Spleen (tissue), 13 donors: ENCODE results near the gene NAT8L. TPM values are rescaled to one million over a fixed set of nuclear protein-coding genes. Genes with fewer than 3 reads are reported as not detected.

ENCODE experiments used
- DNase-seq: peaks from one replicate; pipeline ENCODE4 v3.0.0-alpha.2; 2020
- H3K27ac ChIP-seq, 8 donors: fragments of 200-600 bp; sonication (generic) in 7 of 8; 1 replicate in 4 of 8; 2 replicates in 4 of 8; pipeline versions ENCODE4 v1.5.0 to v1.8.0; 2016 to 2021; ENCODE audit warnings: inconsistent platforms in 4 of 8, mild to moderate bottlenecking in 4 of 8, moderate library complexity in 1 of 8
- H3K27me3 ChIP-seq, 7 donors: fragments of 200-600 bp; sonication (generic) in 6 of 7; replicated peaks in 1 of 7; 1 replicate in 4 of 7; 2 replicates in 3 of 7; pipeline versions ENCODE4 v1.5.0 to v1.8.0; 2016 to 2021; ENCODE audit warnings: inconsistent platforms in 3 of 7, mild to moderate bottlenecking in 1 of 7
- H3K36me3 ChIP-seq, 6 donors: fragments of 200-600 bp; sonication (generic) in 5 of 6; 1 replicate in 4 of 6; 2 replicates in 2 of 6; pipeline versions ENCODE4 v1.5.0 to v1.8.0; 2016 to 2021; ENCODE audit warnings: inconsistent platforms in 2 of 6
- H3K4me1 ChIP-seq, 6 donors: fragments of 200-600 bp; sonication (generic) in 5 of 6; 1 replicate in 3 of 6; 2 replicates in 3 of 6; pipeline versions ENCODE4 v1.5.0 to v1.8.0; 2016 to 2021; ENCODE audit warnings: inconsistent platforms in 3 of 6
- H3K4me3 ChIP-seq, 8 donors: fragments of 200-600 bp; sonication (generic) in 7 of 8; 1 replicate in 4 of 8; 2 replicates in 4 of 8; pipeline versions ENCODE4 v1.5.0 to v1.8.0; 2016 to 2021; ENCODE audit warnings: inconsistent platforms in 4 of 8, mild to moderate bottlenecking in 4 of 8, moderate library complexity in 2 of 8
- H3K9me3 ChIP-seq, 8 donors: fragments of 200-600 bp; sonication (generic) in 7 of 8; 1 replicate in 4 of 8; 2 replicates in 4 of 8; pipeline versions ENCODE4 v1.5.0 to v1.8.0; 2016 to 2021; ENCODE audit warnings: inconsistent platforms in 4 of 8
- POLR2A ChIP-seq, 3 donors: fragments of 450-650 bp; IDR thresholded peaks; one replicate each; pipeline ENCODE4 v1.5.1; 2017; ENCODE audit warnings: antibody characterized with exemption in 3 of 3, mild to moderate bottlenecking in 1 of 3
- POLR2AphosphoS5 ChIP-seq, 3 donors: sonication (generic); formaldehyde crosslinking; IDR thresholded peaks; one replicate each; pipeline ENCODE4 v1.5.1; 2017; ENCODE audit warnings: antibody characterized with exemption in 3 of 3
- WGBS, 5 donors: extraction: QIAGEN DNeasy Blood & Tissue Kit in 3 of 5; methylation state at CpG; one replicate each; pipeline versions ENCODE4 v1.1.5 to v1.1.7; 2013 to 2018; 5-methylcytosine and 5-hydroxymethylcytosine counted together
- intact Hi-C: fragments of 100-400 bp; cut with DNase I; formaldehyde crosslinking; loops from one replicate; pipeline ENCODE4 v1.15.0; 2023; ENCODE audit warnings: low total_unique reads
- long read RNA-seq, 2 donors: transcript quantifications; one replicate each; lab custom pipeline, GENCODE V29; 2026
- polyA plus RNA-seq, 3 donors: library from polyadenylated mRNA; stranded (reverse); fragments of 200-250 nt; gene quantifications; one replicate each; pipeline ENCODE4 v1.2.1, GENCODE V29; 2013
- total RNA-seq, 7 donors: library from RNA; depleted of rRNA in 3 of 7; stranded (reverse); fragments of >200 nt in 3 of 7; fragmentation: NEBNext Ultra II Directional in 4 of 7; extraction: Animal tissue kit (Norgen Biotek cat#: 25700) in 4 of 7; gene quantifications; one replicate each; pipeline versions ENCODE4 v1.1.0 to v1.2.1, GENCODE V29; 2016 to 2021
- TF ChIP-seq, protein P1 (sequence below), 11 experiments: fragments of 200-600 bp in 7 of 11; fragments of 450-650 bp in 4 of 11; sonication (generic) in 4 of 11; IDR thresholded peaks in 8 of 11; conservative IDR thresholded peaks in 3 of 11; 1 replicate in 7 of 11; 2 replicates in 4 of 11; pipeline versions ENCODE4 v1.4.0 to v1.8.0; 2016 to 2021; ENCODE audit warnings: antibody characterized with exemption in 11 of 11, inconsistent platforms in 4 of 11, mild to moderate bottlenecking in 1 of 11
- donor health status: healthy with polysubstance abuse.
- donor health status: DM: no; HTN: no; CAD: no; lungs with moderate emphysema.
- donor health status: DM: no; HTN: no; CAD: no.
- donor health status: Bipolar disorder and iron deficiency.
- donor health status: healthy.
- donor health status: DM: no; HTN: no; CAD: no.
- donor health status: DM: yes; HTN: yes; CAD: no.

The NAT8L gene, protein sequence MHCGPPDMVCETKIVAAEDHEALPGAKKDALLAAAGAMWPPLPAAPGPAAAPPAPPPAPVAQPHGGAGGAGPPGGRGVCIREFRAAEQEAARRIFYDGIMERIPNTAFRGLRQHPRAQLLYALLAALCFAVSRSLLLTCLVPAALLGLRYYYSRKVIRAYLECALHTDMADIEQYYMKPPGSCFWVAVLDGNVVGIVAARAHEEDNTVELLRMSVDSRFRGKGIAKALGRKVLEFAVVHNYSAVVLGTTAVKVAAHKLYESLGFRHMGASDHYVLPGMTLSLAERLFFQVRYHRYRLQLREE
- total RNA-seq (1 to 10 TPM in 4 of 7 donors, under 1 TPM in 3; 0.50 to 3.1 (median 1.3) TPM), polyA plus RNA-seq (under 1 TPM; 0.13 to 0.80 (median 0.29) TPM)
- long read RNA-seq, donor 1 = 0 reads
- long read RNA-seq, donor 2, full-length matches to known transcripts = 1 of 1 reads
- long read RNA-seq, donor 2, partial matches to known transcripts = 0 of 1 reads
- long read RNA-seq, donor 2, other reads (novel, unspliced or antisense) = 0 of 1 reads

DNA sequence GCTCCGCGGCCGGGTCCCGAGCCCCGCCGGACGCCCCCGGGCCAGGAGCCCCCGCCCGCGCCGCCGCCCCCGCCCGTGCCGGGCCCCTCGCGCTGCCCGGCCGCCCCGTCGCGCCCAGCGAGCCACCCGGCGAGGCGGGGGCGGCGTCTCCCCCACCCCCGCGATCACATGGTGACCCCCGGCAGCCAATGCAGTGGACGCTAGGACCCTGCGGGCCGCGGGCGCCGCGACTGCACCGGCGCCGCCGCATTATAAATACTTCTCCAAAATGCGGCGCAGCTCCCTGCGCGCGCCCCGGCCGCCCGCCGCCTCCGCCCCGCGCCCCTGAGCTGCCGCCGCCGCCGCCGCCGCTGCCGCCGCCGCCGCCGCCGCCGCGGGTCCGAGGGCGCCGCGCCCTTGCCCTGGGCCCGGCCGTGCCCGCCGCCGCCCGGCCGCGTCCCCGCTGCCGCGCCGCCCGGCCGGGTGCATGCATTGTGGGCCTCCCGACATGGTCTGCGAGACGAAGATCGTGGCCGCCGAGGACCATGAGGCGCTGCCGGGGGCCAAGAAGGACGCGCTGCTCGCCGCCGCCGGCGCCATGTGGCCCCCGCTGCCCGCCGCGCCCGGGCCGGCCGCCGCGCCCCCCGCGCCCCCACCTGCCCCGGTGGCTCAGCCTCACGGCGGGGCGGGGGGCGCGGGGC lies at the start of gene NAT8L:
Gene NAT8L, plus strand, starts transcription at position 282 of the 680 bp plus-strand sequence. Its CDS starts 185 bp downstream, at position 467.
- no peak for DNase-seq
- 0 to 3% (median 1%) methylated on average over 8 to 119 of the region's 119 CpGs; no CpG with 5 or more reads in 1 of the 5 donors for WGBS, 5 donors
- Histone ChIP-seq H3K4me3 (peak within 1 kb of the TSS in 7 of 8 donors; percentile 30 to 78 (median 46)), H3K4me1 (peaks cover 0 to 31% (median 20%) of the 10 kb centered on the region in 6 donors), H3K36me3 (no peaks in the 10 kb centered on the region), H3K27me3 (peaks cover 0 to 89% (median 43%) of the 10 kb centered on the region in 7 donors), H3K27ac (no peak within 1 kb of the TSS), H3K9me3 (no peaks in the 10 kb centered on the region)
- intact Hi-C loops = no loop called here
- TF ChIP-seq POLR2A (IDR thresholded peaks at IDR 0.05) = no peak
- TF ChIP-seq POLR2AphosphoS5 (IDR thresholded peaks at IDR 0.05) = no peak
- TF ChIP-seq, protein P1, sequence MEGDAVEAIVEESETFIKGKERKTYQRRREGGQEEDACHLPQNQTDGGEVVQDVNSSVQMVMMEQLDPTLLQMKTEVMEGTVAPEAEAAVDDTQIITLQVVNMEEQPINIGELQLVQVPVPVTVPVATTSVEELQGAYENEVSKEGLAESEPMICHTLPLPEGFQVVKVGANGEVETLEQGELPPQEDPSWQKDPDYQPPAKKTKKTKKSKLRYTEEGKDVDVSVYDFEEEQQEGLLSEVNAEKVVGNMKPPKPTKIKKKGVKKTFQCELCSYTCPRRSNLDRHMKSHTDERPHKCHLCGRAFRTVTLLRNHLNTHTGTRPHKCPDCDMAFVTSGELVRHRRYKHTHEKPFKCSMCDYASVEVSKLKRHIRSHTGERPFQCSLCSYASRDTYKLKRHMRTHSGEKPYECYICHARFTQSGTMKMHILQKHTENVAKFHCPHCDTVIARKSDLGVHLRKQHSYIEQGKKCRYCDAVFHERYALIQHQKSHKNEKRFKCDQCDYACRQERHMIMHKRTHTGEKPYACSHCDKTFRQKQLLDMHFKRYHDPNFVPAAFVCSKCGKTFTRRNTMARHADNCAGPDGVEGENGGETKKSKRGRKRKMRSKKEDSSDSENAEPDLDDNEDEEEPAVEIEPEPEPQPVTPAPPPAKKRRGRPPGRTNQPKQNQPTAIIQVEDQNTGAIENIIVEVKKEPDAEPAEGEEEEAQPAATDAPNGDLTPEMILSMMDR (IDR thresholded peaks at IDR 0.05 in 8 of 11, conservative IDR thresholded peaks at IDR 0.05 in 3 of 11) = no peak

DNA sequence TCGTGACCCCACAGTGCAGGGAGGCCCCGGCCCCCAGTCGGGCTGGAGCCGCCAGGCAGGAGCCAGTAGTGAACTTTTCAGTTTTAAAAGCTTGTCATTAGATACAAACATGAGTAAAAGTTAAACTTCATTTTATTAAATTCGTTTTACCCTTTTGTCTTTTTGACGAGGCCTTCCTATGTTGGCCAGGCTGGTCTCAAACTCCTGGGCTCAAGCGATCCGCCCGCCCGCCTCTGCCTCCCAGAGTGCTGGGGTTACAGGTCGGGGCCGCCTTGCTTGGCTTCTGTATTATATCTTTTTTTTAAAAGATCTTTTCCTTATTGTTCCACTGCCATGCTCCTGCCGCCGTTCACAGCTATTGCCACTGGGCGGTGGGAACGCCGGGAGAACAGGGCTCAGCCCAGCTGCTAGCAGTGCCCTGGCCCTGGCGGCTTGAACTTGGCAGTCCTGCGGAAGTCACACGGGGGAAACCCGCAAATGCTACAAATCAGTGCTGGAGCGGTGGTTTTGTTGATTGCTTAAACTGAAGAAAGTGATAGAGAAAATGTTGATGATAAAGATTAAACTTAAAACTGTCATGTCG lies 49.4 kb upstream of the NAT8L start:
- Histone ChIP-seq H3K27ac (peak overlapping the region; percentile 93 to 100 (median 99)), H3K27me3 (no peaks in the 10 kb centered on the region), H3K36me3 (peaks cover 0 to 20% (median 7%) of the 10 kb centered on the region in 6 donors), H3K9me3 (no peaks in the 10 kb centered on the region), H3K4me1 (peaks cover 15 to 63% (median 39%) of the 10 kb centered on the region in 6 donors), H3K4me3 (peak overlapping the region; percentile 73 to 95 (median 85))
- TF ChIP-seq, protein P1 (IDR thresholded peaks at IDR 0.05 in 8 of 11, conservative IDR thresholded peaks at IDR 0.05 in 3 of 11) = peak in 5 of 11 experiments; percentile 9 to 22 (median 12)
- TF ChIP-seq POLR2AphosphoS5 (IDR thresholded peaks at IDR 0.05) (peak in 1 of 3 donors; percentile 22), POLR2A (IDR thresholded peaks at IDR 0.05) (no peak)
- intact Hi-C loops = no loop called here
- peak; percentile 91 for DNase-seq
- 3 to 5% (median 4%) methylated on average over 22 to 23 of the region's 23 CpGs for WGBS, 5 donors

DNA sequence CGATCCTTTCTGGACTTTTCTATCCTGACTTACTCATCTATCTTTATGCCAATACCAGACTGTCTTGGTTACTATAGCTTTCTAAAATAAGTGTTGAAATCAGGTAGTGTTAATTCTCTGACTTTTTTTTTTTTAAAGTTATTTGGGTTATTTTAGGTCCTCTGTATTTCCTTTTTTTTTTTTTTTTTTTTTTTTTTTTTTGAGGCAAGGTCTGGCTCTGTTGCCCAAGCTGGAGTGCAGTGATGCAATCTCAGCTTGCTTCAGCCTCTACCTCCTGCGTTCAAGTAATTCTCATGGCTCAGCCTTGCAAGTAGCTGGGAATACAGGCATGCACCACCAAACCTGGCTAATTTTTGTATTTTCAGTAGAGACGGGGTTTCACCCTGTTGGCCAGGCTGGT lies 47.5 kb upstream of the NAT8L start:
- 68 to 91% (median 78%) methylated on average over 3 of the region's 3 CpGs for WGBS, 5 donors
- DNase-seq = no peak
- H3K36me3 ChIP-seq = peaks cover 0 to 2% (median 0%) of the 10 kb centered on the region in 6 donors
- no peaks in the 10 kb centered on the region for H3K27me3 ChIP-seq
- peaks cover 13 to 47% (median 31%) of the 10 kb centered on the region in 6 donors for H3K4me1 ChIP-seq
- intact Hi-C loops = no loop called here
- H3K27ac ChIP-seq = no peak overlapping the region
- H3K9me3 ChIP-seq = no peaks in the 10 kb centered on the region
- H3K4me3 ChIP-seq = no peak overlapping the region
- TF ChIP-seq POLR2A (IDR thresholded peaks at IDR 0.05) (no peak), POLR2AphosphoS5 (IDR thresholded peaks at IDR 0.05) (no peak)
- TF ChIP-seq, protein P1 (IDR thresholded peaks at IDR 0.05 in 8 of 11, conservative IDR thresholded peaks at IDR 0.05 in 3 of 11) = no peak
